GM23338 (cell line): ENCODE results near the gene PPP1R12C. TPM values are rescaled to one million over a fixed set of nuclear protein-coding genes. Genes with fewer than 3 reads are reported as not detected.

Source experiments
- ATAC-seq: fragments of 200-7000 bp; cut with Tn5 transposase; 3 replicates; pipeline ENCODE4 v1.9.1; 2020
- DNase-seq: peaks from one replicate; pipeline ENCODE4 v3.0.0-alpha.2; 2015; ENCODE audit warnings: low spot score
- H2AFZ ChIP-seq: fragments of 200-600 bp; sonication (generic); 2 replicates; pipeline ENCODE4 v1.8.0; 2016; ENCODE audit warnings: antibody characterized with exemption, mild to moderate bottlenecking, moderate library complexity
- H3F3A ChIP-seq: fragments of 200-600 bp; sonication (generic); replicated peaks from 2 replicates; pipeline ENCODE4 v1.8.0; 2017; ENCODE audit warnings: antibody characterized with exemption, mixed run types, low read depth
- H3K27ac ChIP-seq: fragments of 200-600 bp; sonication (generic); 2 replicates; pipeline ENCODE4 v1.6.1; 2016; ENCODE audit warnings: low read depth
- H3K27me3 ChIP-seq: fragments of 200-600 bp; sonication (generic); 2 replicates; pipeline ENCODE4 v1.8.0; 2016; ENCODE audit warnings: mild to moderate bottlenecking, mixed run types, moderate library complexity; ENCODE audit not compliant: insufficient read depth
- H3K36me3 ChIP-seq: fragments of 200-600 bp; sonication (generic); 2 replicates; pipeline ENCODE4 v1.8.0; 2016; ENCODE audit warnings: mild to moderate bottlenecking; ENCODE audit not compliant: insufficient read depth
- H3K4me1 ChIP-seq: fragments of 200-600 bp; sonication (generic); 2 replicates; pipeline ENCODE4 v1.8.0; 2016; ENCODE audit warnings: mild to moderate bottlenecking, moderate library complexity; ENCODE audit not compliant: insufficient read depth
- H3K4me2 ChIP-seq: fragments of 200-600 bp; sonication (generic); 2 replicates; pipeline ENCODE4 v1.7.1; 2017; ENCODE audit warnings: mixed run types
- H3K4me3 ChIP-seq: fragments of 200-600 bp; sonication (generic); 2 replicates; pipeline ENCODE4 v1.6.1; 2016; ENCODE audit warnings: mixed run types
- H3K79me2 ChIP-seq: fragments of 200-600 bp; sonication (generic); replicated peaks from 2 replicates; pipeline ENCODE4 v1.8.0; 2017; ENCODE audit warnings: mild to moderate bottlenecking; ENCODE audit not compliant: insufficient read depth
- H3K9me2 ChIP-seq: fragments of 200-600 bp; sonication (generic); 2 replicates; pipeline ENCODE4 v1.8.0; 2017; ENCODE audit not compliant: insufficient read depth
- H4K20me1 ChIP-seq: fragments of 200-600 bp; sonication (generic); replicated peaks from 2 replicates; pipeline ENCODE4 v1.8.0; 2017; ENCODE audit warnings: mild to moderate bottlenecking; ENCODE audit not compliant: insufficient read depth
- H3K27ac Mint-ChIP-seq: 2 replicates; pipeline ENCODE4 v1.8.0; 2020; ENCODE audit warnings: inconsistent platforms, mild to moderate bottlenecking, moderate library complexity, mixed read lengths
- H3K27me3 Mint-ChIP-seq: 3 replicates; pipeline ENCODE4 v1.8.0; 2022; ENCODE audit warnings: low read depth, mild to moderate bottlenecking, moderate library complexity, mixed read lengths, inconsistent platforms; ENCODE audit not compliant: insufficient read depth, poor library complexity
- H3K36me3 Mint-ChIP-seq: 3 replicates; pipeline ENCODE4 v1.8.0; 2021; ENCODE audit warnings: low read depth, mild to moderate bottlenecking, inconsistent platforms, moderate library complexity, mixed read lengths
- H3K4me1 Mint-ChIP-seq: 3 replicates; pipeline ENCODE4 v1.8.0; 2020; ENCODE audit warnings: mild to moderate bottlenecking, inconsistent platforms, mixed read lengths
- H3K4me3 Mint-ChIP-seq: 3 replicates; pipeline ENCODE4 v1.8.0; 2021; ENCODE audit warnings: moderate library complexity, mild to moderate bottlenecking, inconsistent platforms, mixed read lengths
- H3K9me3 Mint-ChIP-seq: 3 replicates; pipeline ENCODE4 v1.8.0; 2020; ENCODE audit warnings: moderate library complexity, mild to moderate bottlenecking, inconsistent platforms, mixed read lengths
- CREB1 ChIP-seq: fragments of 250-450 bp; sonication (Bioruptor Pico); IDR thresholded peaks from 2 replicates; pipeline ENCODE4 v1.5.0; 2020; ENCODE audit warnings: low read depth, mild to moderate bottlenecking, moderate library complexity
- EZH2 ChIP-seq: fragments of 200-600 bp; sonication (generic); IDR thresholded peaks from one replicate; pipeline ENCODE4 v1.8.0; 2017; ENCODE audit warnings: antibody characterized with exemption, mild to moderate bottlenecking, low read depth; ENCODE audit not compliant: unreplicated experiment
- EZH2phosphoT487 ChIP-seq: fragments of 200-600 bp; sonication (generic); IDR thresholded peaks from one replicate; pipeline ENCODE4 v1.8.1; 2018; ENCODE audit warnings: antibody characterized with exemption; ENCODE audit not compliant: unreplicated experiment
- JUNB ChIP-seq: IDR thresholded peaks from one replicate; pipeline ENCODE4 v1.6.1; 2016; ENCODE audit warnings: antibody characterized with exemption; ENCODE audit not compliant: unreplicated experiment
- NANOG ChIP-seq: IDR thresholded peaks from 2 replicates; pipeline ENCODE4 v1.6.1; 2016; ENCODE audit warnings: antibody characterized with exemption, borderline replicate concordance
- POLR2AphosphoS5 ChIP-seq: IDR thresholded peaks from 2 replicates; pipeline ENCODE4 v1.6.1; 2016; ENCODE audit warnings: antibody characterized with exemption, low read depth
- STAT1 ChIP-seq: IDR thresholded peaks from one replicate; pipeline ENCODE4 v1.6.1; 2016; ENCODE audit warnings: antibody characterized with exemption; ENCODE audit not compliant: unreplicated experiment
- ZNF114 ChIP-seq: fragments of 250-450 bp; sonication (Bioruptor Pico); IDR thresholded peaks from 2 replicates; pipeline ENCODE4 v1.5.0; 2020; ENCODE audit warnings: mild to moderate bottlenecking, moderate library complexity
- ZNF331 ChIP-seq: fragments of 250-450 bp; sonication (Bioruptor Pico); IDR thresholded peaks from 2 replicates; pipeline ENCODE4 v1.5.0; 2020; ENCODE audit warnings: low read depth, mild to moderate bottlenecking, moderate library complexity
- ZNF462 ChIP-seq: fragments of 250-450 bp; sonication (Bioruptor Pico); IDR thresholded peaks from 2 replicates; pipeline ENCODE4 v1.5.0; 2020; ENCODE audit warnings: mild to moderate bottlenecking, moderate library complexity
- polyA plus RNA-seq: library from polyadenylated mRNA; unstranded; fragments of >200 nt; fragmentation: Nextera tagmentation; extraction: Ambion mirVana; gene quantifications from 2 replicates; pipeline ENCODE4 v1.2.1, GENCODE V29; 2016
- total RNA-seq: library from RNA; depleted of rRNA; stranded (reverse); fragments of >200 nt; shearing (Covaris generic); gene quantifications from 2 replicates; pipeline ENCODE4 v1.2.3, GENCODE V29; 2014
- TF ChIP-seq, protein P1 (sequence below): IDR thresholded peaks from one replicate; pipeline ENCODE4 v1.6.1; 2018; ENCODE audit warnings: antibody characterized with exemption; ENCODE audit not compliant: unreplicated experiment
- TF ChIP-seq, protein P2 (sequence below), 2 experiments: fragments of 200-600 bp in 1 of 2; sonication (generic) in 1 of 2; conservative IDR thresholded peaks; 2 replicates each; pipeline versions ENCODE4 v1.5.1 to v1.6.1; 2016 to 2017; ENCODE audit warnings: antibody characterized with exemption in 2 of 2, low read depth in 2 of 2, mild to moderate bottlenecking in 2 of 2, moderate library complexity in 1 of 2
- TF ChIP-seq, protein P3 (sequence below): IDR thresholded peaks from 2 replicates; pipeline ENCODE4 v1.6.1; 2016; ENCODE audit warnings: antibody characterized with exemption

Gene PPP1R12C
- total and polyA plus RNA-seq, 2 experiments from 2014 or later, result 33.2 to 83.9 TPM

DNA sequence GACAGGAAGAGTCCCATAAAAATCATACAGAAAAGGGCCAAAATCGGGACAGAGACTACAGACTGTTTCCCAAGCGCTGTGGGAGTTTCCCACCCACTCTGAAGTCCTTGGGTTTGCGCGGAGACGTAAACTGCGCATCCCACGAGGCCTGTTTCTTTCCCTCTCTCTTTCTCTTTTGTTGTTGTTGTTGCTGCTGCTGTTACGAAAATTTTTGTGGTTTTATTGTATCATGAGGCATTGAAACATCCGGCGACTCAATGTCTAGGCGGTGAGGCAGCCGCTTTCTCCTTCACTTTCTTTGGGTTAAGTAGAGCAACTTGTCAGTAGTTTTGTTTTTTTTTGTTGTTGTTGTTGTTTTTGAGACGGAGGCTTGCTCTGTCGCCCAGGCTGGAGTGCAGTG, 1.6 kb upstream of the PPP1R12C start:
- peaks cover 9% of the 10 kb centered on the region for H3K27me3 Mint-ChIP-seq
- H3K36me3 Mint-ChIP-seq, result no peaks in the 10 kb centered on the region; the same call in 2 of the 3 replicates
- no peaks in the 10 kb centered on the region for H3K9me3 Mint-ChIP-seq
- TF ChIP-seq CREB1 (no peak), EZH2 (no peak), ZNF331 (no peak), JUNB (no peak), STAT1 (no peak), POLR2AphosphoS5 (no peak), ZNF114 (no peak), ZNF462 (CRISPR knock-in tag) (no peak), EZH2phosphoT487 (no peak), NANOG (no peak)
- TF ChIP-seq, protein P1, sequence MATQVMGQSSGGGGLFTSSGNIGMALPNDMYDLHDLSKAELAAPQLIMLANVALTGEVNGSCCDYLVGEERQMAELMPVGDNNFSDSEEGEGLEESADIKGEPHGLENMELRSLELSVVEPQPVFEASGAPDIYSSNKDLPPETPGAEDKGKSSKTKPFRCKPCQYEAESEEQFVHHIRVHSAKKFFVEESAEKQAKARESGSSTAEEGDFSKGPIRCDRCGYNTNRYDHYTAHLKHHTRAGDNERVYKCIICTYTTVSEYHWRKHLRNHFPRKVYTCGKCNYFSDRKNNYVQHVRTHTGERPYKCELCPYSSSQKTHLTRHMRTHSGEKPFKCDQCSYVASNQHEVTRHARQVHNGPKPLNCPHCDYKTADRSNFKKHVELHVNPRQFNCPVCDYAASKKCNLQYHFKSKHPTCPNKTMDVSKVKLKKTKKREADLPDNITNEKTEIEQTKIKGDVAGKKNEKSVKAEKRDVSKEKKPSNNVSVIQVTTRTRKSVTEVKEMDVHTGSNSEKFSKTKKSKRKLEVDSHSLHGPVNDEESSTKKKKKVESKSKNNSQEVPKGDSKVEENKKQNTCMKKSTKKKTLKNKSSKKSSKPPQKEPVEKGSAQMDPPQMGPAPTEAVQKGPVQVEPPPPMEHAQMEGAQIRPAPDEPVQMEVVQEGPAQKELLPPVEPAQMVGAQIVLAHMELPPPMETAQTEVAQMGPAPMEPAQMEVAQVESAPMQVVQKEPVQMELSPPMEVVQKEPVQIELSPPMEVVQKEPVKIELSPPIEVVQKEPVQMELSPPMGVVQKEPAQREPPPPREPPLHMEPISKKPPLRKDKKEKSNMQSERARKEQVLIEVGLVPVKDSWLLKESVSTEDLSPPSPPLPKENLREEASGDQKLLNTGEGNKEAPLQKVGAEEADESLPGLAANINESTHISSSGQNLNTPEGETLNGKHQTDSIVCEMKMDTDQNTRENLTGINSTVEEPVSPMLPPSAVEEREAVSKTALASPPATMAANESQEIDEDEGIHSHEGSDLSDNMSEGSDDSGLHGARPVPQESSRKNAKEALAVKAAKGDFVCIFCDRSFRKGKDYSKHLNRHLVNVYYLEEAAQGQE, result no peak
- TF ChIP-seq, protein P2, sequence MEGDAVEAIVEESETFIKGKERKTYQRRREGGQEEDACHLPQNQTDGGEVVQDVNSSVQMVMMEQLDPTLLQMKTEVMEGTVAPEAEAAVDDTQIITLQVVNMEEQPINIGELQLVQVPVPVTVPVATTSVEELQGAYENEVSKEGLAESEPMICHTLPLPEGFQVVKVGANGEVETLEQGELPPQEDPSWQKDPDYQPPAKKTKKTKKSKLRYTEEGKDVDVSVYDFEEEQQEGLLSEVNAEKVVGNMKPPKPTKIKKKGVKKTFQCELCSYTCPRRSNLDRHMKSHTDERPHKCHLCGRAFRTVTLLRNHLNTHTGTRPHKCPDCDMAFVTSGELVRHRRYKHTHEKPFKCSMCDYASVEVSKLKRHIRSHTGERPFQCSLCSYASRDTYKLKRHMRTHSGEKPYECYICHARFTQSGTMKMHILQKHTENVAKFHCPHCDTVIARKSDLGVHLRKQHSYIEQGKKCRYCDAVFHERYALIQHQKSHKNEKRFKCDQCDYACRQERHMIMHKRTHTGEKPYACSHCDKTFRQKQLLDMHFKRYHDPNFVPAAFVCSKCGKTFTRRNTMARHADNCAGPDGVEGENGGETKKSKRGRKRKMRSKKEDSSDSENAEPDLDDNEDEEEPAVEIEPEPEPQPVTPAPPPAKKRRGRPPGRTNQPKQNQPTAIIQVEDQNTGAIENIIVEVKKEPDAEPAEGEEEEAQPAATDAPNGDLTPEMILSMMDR (conservative IDR thresholded peaks at IDR 0.05; ENCODE audit: low read depth in 2 of 2), result no peak
- TF ChIP-seq, protein P3, sequence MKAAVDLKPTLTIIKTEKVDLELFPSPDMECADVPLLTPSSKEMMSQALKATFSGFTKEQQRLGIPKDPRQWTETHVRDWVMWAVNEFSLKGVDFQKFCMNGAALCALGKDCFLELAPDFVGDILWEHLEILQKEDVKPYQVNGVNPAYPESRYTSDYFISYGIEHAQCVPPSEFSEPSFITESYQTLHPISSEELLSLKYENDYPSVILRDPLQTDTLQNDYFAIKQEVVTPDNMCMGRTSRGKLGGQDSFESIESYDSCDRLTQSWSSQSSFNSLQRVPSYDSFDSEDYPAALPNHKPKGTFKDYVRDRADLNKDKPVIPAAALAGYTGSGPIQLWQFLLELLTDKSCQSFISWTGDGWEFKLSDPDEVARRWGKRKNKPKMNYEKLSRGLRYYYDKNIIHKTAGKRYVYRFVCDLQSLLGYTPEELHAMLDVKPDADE, result no peak
- Histone ChIP-seq H2AFZ (peak overlapping the region; percentile 1), H3K4me2 (peak overlapping the region; percentile 76), H3K27me3 (no peaks in the 10 kb centered on the region), H4K20me1 (peaks cover 22% of the 10 kb centered on the region), H3K79me2 (peaks cover 30% of the 10 kb centered on the region), H3K4me3 (peak overlapping the region; percentile 62), H3K36me3 (no peaks in the 10 kb centered on the region), H3F3A (peaks cover 5% of the 10 kb centered on the region; the same call in 1 of the 2 replicates), H3K9me2 (0 out of 2 replicates have a peak, but pooled peaks cover 3% of the 10 kb centered on the region), H3K4me1 (peaks cover 18% of the 10 kb centered on the region), H3K27ac (peak overlapping the region; percentile 90; the same call in 1 of the 2 replicates)
- H3K4me3 Mint-ChIP-seq, result peak overlapping the region; percentile 96
- peaks cover 23% of the 10 kb centered on the region for H3K4me1 Mint-ChIP-seq
- H3K27ac Mint-ChIP-seq, result peak overlapping the region; percentile 39; the same call in 1 of the 2 replicates
- no peak for ATAC-seq
- no peak for DNase-seq
